K562 (cell line): Measurements from ENCODE around the gene CCT7. TPM values are rescaled to one million over a fixed set of nuclear protein-coding genes. Genes with fewer than 3 reads are reported as not detected.

ENCODE experiments used
- DIDO1 ChIP-seq: fragments of 450-650 bp; IDR thresholded peaks from 2 replicates; pipeline ENCODE4 v1.6.1; 2016; ENCODE audit warnings: low read depth, missing biosample characterization, missing genetic modification characterization
- KDM5B ChIP-seq: fragments of 200-600 bp; sonication (generic); IDR thresholded peaks from 2 replicates; pipeline ENCODE4 v1.6.1; 2012; ENCODE audit warnings: low read depth, mild to moderate bottlenecking, moderate library complexity, low read length, control low read depth, inconsistent platforms; ENCODE audit not compliant: insufficient replicate concordance
- MEIS2 ChIP-seq: fragments of 450-650 bp; IDR thresholded peaks from 2 replicates; pipeline ENCODE4 v1.6.1; 2014; ENCODE audit warnings: mild to moderate bottlenecking; ENCODE audit not compliant: partially characterized antibody
- MYBL2 ChIP-seq, 2 experiments: fragments of 450-650 bp in 1 of 2; sonication (generic) in 1 of 2; formaldehyde crosslinking in 1 of 2; IDR thresholded peaks; 2 replicates each; pipeline versions ENCODE4 v1.6.1 to v1.8.1; 2017 to 2022; ENCODE audit warnings: borderline replicate concordance in 1 of 2, inconsistent platforms in 1 of 2, low read depth in 1 of 2, mild to moderate bottlenecking in 1 of 2, missing genetic modification reagents in 1 of 2, moderate library complexity in 1 of 2
- NFIC ChIP-seq: fragments of 450-650 bp; IDR thresholded peaks from 2 replicates; pipeline ENCODE4 v1.6.1; 2017; ENCODE audit warnings: mild to moderate bottlenecking, inconsistent platforms
- PHB2 ChIP-seq: fragments of 450-650 bp; IDR thresholded peaks from 2 replicates; pipeline ENCODE4 v1.6.1; 2017; ENCODE audit warnings: low read depth
- POLR2G ChIP-seq: fragments of 200-400 bp; formaldehyde crosslinking; IDR thresholded peaks from 2 replicates; pipeline ENCODE4 v1.6.1; 2017; ENCODE audit warnings: low read depth, mild to moderate bottlenecking, antibody characterized with exemption, low read length, moderate library complexity
- PYGO2 ChIP-seq: fragments of 450-650 bp; IDR thresholded peaks from 2 replicates; pipeline ENCODE4 v1.6.1; 2016; ENCODE audit warnings: mild to moderate bottlenecking, missing genetic modification characterization, moderate library complexity, missing compliant biosample characterization
- RBM34 ChIP-seq: fragments of 200-400 bp; formaldehyde crosslinking; IDR thresholded peaks from 2 replicates; pipeline ENCODE4 v1.6.1; 2018; ENCODE audit warnings: low read length, borderline replicate concordance; ENCODE audit not compliant: insufficient read depth
- STAG1 ChIP-seq: sonication (generic); formaldehyde crosslinking; IDR thresholded peaks from 2 replicates; pipeline ENCODE4 v1.5.0; 2020; ENCODE audit warnings: missing genetic modification reagents, borderline replicate concordance
- TFAM ChIP-seq: fragments of 250-450 bp; sonication (Bioruptor Pico); conservative IDR thresholded peaks from 2 replicates; pipeline ENCODE4 v1.5.0; 2021; ENCODE audit warnings: mild to moderate bottlenecking, moderate library complexity
- ZFX ChIP-seq: sonication (generic); formaldehyde crosslinking; IDR thresholded peaks from 2 replicates; pipeline ENCODE4 v1.8.0; 2022; ENCODE audit warnings: mild to moderate bottlenecking, missing genetic modification reagents, moderate library complexity
- ZNF134 ChIP-seq: fragments of 250-450 bp; sonication (Bioruptor Pico); conservative IDR thresholded peaks from 2 replicates; pipeline ENCODE4 v1.4.0; 2020
- ZNF224 ChIP-seq: sonication (generic); formaldehyde crosslinking; IDR thresholded peaks from 2 replicates; pipeline ENCODE4 v1.8.0; 2022; ENCODE audit warnings: mild to moderate bottlenecking, missing genetic modification reagents
- ZNF780A ChIP-seq: fragments of 250-450 bp; sonication (Bioruptor Pico); IDR thresholded peaks from 2 replicates; pipeline ENCODE4 v1.5.0; 2021; ENCODE audit warnings: mild to moderate bottlenecking
- polyA plus RNA-seq, 8 experiments: library from polyadenylated mRNA; depleted of rRNA in 4 of 8; stranded (reverse) in 5 of 8; unstranded in 3 of 8; fragments of >200 nt; fragmentation: Nextera tagmentation in 2 of 8; fragmentation: Illumina TruSeq in 1 of 8; extraction: Ambion mirVana in 2 of 8; extraction: Trizol in 1 of 8; gene quantifications; 2 replicates each; pipeline versions ENCODE4 v1.2.1 to v1.2.3, GENCODE V29; 2011 to 2014; ENCODE audit warnings: inconsistent platforms in 1 of 8, missing spikeins in 1 of 8
- total RNA-seq, 7 experiments: library from RNA; depleted of rRNA in 6 of 7; stranded (reverse); fragments of >200 nt in 6 of 7; fragmentation: Illumina TruSeq in 2 of 7; extraction: Trizol in 2 of 7; gene quantifications; 2 replicates each; pipeline versions ENCODE4 v1.2.1 to v1.2.3, GENCODE V29; 2011 to 2021; ENCODE audit warnings: low replicate concordance in 1 of 7
- TF ChIP-seq, protein P1 (sequence below), 3 experiments: IDR thresholded peaks in 2 of 3; conservative IDR thresholded peaks in 1 of 3; 2 replicates each; pipeline ENCODE4 v1.5.1; 2011 to 2012; ENCODE audit warnings: low read length in 3 of 3, mild to moderate bottlenecking in 3 of 3, control low read depth in 2 of 3, improper control_type of control experiment in 1 of 3, inconsistent platforms in 1 of 3, low read depth in 1 of 3, mixed read lengths in 1 of 3, moderate library complexity in 1 of 3; ENCODE audit not compliant: insufficient read depth in 2 of 3
- TF ChIP-seq, protein P2 (sequence below): sonication (generic); formaldehyde crosslinking; IDR thresholded peaks from 2 replicates; pipeline ENCODE4 v1.9.0; 2022; ENCODE audit warnings: mild to moderate bottlenecking, missing genetic modification reagents
- TF ChIP-seq, protein P3 (sequence below): sonication (generic); formaldehyde crosslinking; IDR thresholded peaks from 2 replicates; pipeline ENCODE4 v1.8.0; 2022; ENCODE audit warnings: mild to moderate bottlenecking, missing genetic modification reagents, borderline replicate concordance
- TF ChIP-seq, protein P4 (sequence below): fragments of 150-350 bp; conservative IDR thresholded peaks from 2 replicates; pipeline ENCODE4 v1.6.1; 2014; ENCODE audit warnings: low read length

Gene CCT7
- total and polyA plus RNA-seq, 9 of the 15 experiments (the other 6 are each of a cell fraction or from before 2014, with no cell fraction given), result 326 to 856 (median 638) TPM

- TF ChIP-seq, protein P1, sequence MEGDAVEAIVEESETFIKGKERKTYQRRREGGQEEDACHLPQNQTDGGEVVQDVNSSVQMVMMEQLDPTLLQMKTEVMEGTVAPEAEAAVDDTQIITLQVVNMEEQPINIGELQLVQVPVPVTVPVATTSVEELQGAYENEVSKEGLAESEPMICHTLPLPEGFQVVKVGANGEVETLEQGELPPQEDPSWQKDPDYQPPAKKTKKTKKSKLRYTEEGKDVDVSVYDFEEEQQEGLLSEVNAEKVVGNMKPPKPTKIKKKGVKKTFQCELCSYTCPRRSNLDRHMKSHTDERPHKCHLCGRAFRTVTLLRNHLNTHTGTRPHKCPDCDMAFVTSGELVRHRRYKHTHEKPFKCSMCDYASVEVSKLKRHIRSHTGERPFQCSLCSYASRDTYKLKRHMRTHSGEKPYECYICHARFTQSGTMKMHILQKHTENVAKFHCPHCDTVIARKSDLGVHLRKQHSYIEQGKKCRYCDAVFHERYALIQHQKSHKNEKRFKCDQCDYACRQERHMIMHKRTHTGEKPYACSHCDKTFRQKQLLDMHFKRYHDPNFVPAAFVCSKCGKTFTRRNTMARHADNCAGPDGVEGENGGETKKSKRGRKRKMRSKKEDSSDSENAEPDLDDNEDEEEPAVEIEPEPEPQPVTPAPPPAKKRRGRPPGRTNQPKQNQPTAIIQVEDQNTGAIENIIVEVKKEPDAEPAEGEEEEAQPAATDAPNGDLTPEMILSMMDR (IDR thresholded peaks at IDR 0.05 in 2 of 3, conservative IDR thresholded peaks at IDR 0.05 in 1 of 3; ENCODE audit: insufficient read depth in 2 of 3, low read depth in 1 of 3, low read length in 3 of 3), result no peak
- TF ChIP-seq, protein P2, sequence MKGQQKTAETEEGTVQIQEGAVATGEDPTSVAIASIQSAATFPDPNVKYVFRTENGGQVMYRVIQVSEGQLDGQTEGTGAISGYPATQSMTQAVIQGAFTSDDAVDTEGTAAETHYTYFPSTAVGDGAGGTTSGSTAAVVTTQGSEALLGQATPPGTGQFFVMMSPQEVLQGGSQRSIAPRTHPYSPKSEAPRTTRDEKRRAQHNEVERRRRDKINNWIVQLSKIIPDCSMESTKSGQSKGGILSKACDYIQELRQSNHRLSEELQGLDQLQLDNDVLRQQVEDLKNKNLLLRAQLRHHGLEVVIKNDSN (CRISPR knock-in tag), result no peak
- TF ChIP-seq NFIC, result peak; percentile 51; the same call in 1 of the 2 replicates
- TF ChIP-seq, protein P3, sequence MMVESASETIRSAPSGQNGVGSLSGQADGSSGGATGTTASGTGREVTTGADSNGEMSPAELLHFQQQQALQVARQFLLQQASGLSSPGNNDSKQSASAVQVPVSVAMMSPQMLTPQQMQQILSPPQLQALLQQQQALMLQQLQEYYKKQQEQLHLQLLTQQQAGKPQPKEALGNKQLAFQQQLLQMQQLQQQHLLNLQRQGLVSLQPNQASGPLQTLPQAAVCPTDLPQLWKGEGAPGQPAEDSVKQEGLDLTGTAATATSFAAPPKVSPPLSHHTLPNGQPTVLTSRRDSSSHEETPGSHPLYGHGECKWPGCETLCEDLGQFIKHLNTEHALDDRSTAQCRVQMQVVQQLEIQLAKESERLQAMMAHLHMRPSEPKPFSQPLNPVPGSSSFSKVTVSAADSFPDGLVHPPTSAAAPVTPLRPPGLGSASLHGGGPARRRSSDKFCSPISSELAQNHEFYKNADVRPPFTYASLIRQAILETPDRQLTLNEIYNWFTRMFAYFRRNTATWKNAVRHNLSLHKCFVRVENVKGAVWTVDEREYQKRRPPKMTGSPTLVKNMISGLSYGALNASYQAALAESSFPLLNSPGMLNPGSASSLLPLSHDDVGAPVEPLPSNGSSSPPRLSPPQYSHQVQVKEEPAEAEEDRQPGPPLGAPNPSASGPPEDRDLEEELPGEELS (CRISPR knock-in tag), result peak; percentile 70; the same call in 1 of the 2 replicates
- no peak for TF ChIP-seq RBM34
- TF ChIP-seq, protein P4, sequence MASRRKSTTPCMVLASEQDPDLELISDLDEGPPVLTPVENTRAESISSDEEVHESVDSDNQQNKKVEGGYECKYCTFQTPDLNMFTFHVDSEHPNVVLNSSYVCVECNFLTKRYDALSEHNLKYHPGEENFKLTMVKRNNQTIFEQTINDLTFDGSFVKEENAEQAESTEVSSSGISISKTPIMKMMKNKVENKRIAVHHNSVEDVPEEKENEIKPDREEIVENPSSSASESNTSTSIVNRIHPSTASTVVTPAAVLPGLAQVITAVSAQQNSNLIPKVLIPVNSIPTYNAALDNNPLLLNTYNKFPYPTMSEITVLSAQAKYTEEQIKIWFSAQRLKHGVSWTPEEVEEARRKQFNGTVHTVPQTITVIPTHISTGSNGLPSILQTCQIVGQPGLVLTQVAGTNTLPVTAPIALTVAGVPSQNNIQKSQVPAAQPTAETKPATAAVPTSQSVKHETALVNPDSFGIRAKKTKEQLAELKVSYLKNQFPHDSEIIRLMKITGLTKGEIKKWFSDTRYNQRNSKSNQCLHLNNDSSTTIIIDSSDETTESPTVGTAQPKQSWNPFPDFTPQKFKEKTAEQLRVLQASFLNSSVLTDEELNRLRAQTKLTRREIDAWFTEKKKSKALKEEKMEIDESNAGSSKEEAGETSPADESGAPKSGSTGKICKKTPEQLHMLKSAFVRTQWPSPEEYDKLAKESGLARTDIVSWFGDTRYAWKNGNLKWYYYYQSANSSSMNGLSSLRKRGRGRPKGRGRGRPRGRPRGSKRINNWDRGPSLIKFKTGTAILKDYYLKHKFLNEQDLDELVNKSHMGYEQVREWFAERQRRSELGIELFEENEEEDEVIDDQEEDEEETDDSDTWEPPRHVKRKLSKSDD, result no peak; the same call in 1 of the 2 replicates
- peak; percentile 98 for TF ChIP-seq POLR2G
- peak; percentile 96 for TF ChIP-seq KDM5B
- no peak for TF ChIP-seq MYBL2 (IDR thresholded peaks at IDR 0.05; ENCODE audit: low read depth)
- no peak for TF ChIP-seq MYBL2 (CRISPR knock-in tag; IDR thresholded peaks at IDR 0.05; ENCODE audit: borderline replicate concordance)
- no peak for TF ChIP-seq ZNF224 (CRISPR knock-in tag)
- peak; percentile 88 for TF ChIP-seq DIDO1 (tag)
- 0 out of 2 replicates have a peak, but pooled peaks have one; percentile 34 for TF ChIP-seq ZNF134 (CRISPR knock-in tag)
- TF ChIP-seq STAG1 (CRISPR knock-in tag), result no peak
- TF ChIP-seq MEIS2, result no peak
- TF ChIP-seq TFAM (CRISPR knock-in tag), result no peak
- TF ChIP-seq ZFX (CRISPR knock-in tag), result peak; percentile 98
- TF ChIP-seq PYGO2, result no peak
- TF ChIP-seq PHB2, result no peak
- TF ChIP-seq ZNF780A (CRISPR knock-in tag), result no peak
Measured at GRCh38 chr2:73233932-73234832, at the start of gene CCT7 (continued).
